ENCODE measurements around the gene P4HA2. TPM values are rescaled to one million over a fixed set of nuclear protein-coding genes. Genes with fewer than 3 reads are reported as not detected.

P4HA2 gene
- total and polyA plus RNA-seq, 10 donors: 2.7 to 38.1 (median 12.9) TPM

DNA sequence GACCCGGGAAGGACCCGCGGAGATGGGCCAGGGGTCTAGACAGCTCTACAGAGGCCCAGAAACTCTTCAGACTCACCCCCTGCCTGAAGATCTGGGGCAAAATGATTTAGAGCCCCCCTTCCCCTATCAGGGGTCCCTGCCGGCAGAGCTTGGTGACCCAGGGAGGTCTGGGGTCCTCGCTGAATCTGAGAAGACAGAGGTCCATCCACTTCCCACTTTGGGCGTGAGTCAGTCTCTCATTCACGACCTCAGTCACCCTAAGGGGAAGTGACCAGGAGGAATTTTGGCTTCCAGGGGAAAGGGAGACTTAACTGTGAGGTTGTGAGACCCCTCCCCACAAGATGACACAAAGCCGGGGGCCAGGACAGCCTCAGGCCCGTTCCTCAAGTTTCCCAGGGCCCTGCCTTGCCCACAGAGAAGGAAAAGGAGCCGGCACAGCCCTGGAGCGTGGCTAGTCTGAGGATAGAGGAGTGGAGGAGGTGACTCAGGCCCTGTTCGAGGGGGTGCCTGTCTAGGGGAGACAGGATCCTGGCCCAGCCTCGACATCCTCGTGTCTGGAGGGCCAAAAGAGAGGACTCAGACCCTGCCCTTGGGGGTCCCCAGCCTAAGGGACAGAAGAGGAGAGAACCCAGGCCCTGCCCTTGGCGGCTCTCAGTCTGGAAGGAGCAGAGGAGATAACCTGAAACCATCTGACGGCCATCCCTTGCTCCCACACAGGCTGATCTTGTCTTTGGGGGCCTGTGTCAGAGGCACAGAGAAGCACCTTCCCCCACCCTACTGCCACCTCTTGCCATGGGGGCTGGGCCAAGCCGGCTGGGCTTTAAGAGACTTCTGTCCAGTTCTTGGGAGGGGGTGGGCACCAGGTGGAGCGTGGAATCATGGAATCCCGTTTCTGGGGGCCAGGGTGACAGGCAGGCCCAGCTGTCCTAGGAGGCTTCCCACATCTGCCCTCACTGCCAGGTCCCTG lies 30.7 kb upstream of the P4HA2 start:
- Histone ChIP-seq H3K27me3 (replicated peaks in 1 of 7) (peaks cover 0 to 26% (median 14%) of the 10 kb centered on the region in 7 donors), H3K4me1 (peaks cover 0 to 29% (median 11%) of the 10 kb centered on the region in 6 donors), H3K4me3 (peak overlapping the region in 6 of 8 donors; percentile 17 to 63 (median 30)), H3K9me3 (no peaks in the 10 kb centered on the region), H3K27ac (peak overlapping the region in 7 of 8 donors; percentile 60 to 77 (median 74)), H3K36me3 (no peaks in the 10 kb centered on the region)
- intact Hi-C loops (cut with DNase I; ENCODE audit: low total_unique reads): no loop called here
- WGBS, 5 donors: 63 to 85% (median 70%) methylated on average over 14 to 19 of the region's 19 CpGs
- peak; percentile 65 for DNase-seq
- TF ChIP-seq, protein P1, sequence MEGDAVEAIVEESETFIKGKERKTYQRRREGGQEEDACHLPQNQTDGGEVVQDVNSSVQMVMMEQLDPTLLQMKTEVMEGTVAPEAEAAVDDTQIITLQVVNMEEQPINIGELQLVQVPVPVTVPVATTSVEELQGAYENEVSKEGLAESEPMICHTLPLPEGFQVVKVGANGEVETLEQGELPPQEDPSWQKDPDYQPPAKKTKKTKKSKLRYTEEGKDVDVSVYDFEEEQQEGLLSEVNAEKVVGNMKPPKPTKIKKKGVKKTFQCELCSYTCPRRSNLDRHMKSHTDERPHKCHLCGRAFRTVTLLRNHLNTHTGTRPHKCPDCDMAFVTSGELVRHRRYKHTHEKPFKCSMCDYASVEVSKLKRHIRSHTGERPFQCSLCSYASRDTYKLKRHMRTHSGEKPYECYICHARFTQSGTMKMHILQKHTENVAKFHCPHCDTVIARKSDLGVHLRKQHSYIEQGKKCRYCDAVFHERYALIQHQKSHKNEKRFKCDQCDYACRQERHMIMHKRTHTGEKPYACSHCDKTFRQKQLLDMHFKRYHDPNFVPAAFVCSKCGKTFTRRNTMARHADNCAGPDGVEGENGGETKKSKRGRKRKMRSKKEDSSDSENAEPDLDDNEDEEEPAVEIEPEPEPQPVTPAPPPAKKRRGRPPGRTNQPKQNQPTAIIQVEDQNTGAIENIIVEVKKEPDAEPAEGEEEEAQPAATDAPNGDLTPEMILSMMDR (IDR thresholded peaks at IDR 0.05 in 8 of 11, conservative IDR thresholded peaks at IDR 0.05 in 3 of 11): no peak
- TF ChIP-seq POLR2A (IDR thresholded peaks at IDR 0.05): no peak
- no peak for TF ChIP-seq POLR2AphosphoS5 (IDR thresholded peaks at IDR 0.05)

DNA sequence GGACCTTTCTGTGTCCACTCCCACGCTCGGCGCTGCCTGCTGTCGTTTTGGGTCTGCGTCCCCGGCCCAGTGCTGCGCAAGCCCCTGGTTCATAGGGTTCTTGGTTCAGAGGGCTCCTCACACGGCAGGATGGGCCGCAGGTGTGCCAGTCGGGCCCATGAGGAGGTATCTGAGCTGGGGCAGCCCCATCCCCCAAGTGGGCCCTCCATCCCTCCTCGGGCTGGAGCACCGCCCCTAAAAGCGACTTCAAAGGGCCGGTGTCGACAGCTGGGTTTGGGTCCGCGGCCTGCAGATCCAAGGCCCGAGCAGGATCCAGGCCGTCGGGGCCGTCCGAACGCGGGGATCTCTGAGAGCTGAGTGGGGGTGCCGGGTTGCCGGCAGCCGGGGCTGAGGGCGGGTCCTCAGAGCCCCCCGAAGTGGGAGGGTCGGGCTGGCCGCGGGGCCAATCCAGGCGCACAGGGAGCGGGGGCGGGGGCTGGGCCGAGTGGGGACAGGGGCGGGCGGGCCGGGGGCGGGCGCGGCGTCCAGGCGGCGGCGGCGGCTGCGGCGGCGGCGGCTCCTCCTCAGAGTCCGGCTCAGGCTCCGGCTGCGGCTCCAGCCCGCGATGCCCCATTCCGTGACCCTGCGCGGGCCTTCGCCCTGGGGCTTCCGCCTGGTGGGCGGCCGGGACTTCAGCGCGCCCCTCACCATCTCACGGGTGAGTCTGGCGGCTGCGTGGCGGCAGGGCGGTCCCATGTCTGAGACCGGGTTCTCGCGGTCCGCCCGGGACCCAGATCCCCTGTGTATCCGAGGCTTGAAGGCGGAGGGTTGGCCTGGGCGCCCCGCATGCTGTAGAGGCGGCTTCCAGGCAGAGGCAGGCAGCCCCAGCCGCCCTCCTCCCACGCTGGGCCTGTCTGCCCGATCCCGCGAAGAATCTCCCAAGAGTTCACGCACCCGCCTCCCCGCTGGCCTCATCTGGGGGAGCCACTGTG lies 29.8 kb upstream of the P4HA2 start, which contains the start of gene PDLIM4:
Gene PDLIM4, plus strand, starts transcription at position 566 of the 971 bp plus-strand sequence. Its CDS starts 39 bp downstream, at position 605.
- intact Hi-C loops (cut with DNase I; ENCODE audit: low total_unique reads): no loop called here
- no peaks in the 10 kb centered on the region for H3K36me3 ChIP-seq
- WGBS, 5 donors: 26 to 63% (median 29%) methylated on average over 22 to 88 of the region's 88 CpGs
- DNase-seq: peak; percentile 65
- peak within 1 kb of the TSS; percentile 17 to 63 (median 28) for H3K4me3 ChIP-seq
- H3K4me1 ChIP-seq: peaks cover 0 to 29% (median 8%) of the 10 kb centered on the region in 6 donors
- H3K27me3 ChIP-seq (replicated peaks in 1 of 7): peaks cover 0 to 26% (median 14%) of the 10 kb centered on the region in 7 donors
- TF ChIP-seq POLR2A (IDR thresholded peaks at IDR 0.05): no peak
- peak in 2 of 3 donors; percentile 48 to 50 for TF ChIP-seq POLR2AphosphoS5 (IDR thresholded peaks at IDR 0.05)
- H3K27ac ChIP-seq: peak within 1 kb of the TSS in 7 of 8 donors; percentile 60 to 77 (median 74)
- H3K9me3 ChIP-seq: no peaks in the 10 kb centered on the region

DNA sequence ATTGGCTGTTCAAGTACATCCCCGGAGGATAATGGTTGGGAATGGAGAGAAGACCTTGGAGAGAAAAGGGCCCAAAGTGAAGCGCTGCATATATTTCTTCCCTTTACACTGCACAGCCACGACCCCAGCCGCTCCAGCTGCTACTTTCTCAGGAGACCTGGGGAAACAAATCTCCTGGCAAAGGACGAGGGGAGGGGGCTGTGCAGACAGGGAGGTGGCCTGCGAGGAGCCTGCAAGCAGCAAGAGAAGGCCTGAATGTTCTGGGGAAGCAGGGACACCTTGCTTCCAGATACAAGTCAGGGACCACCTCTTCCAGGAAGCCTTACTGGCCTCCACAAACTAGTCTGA lies 29.1 kb upstream of the P4HA2 start:
- Histone ChIP-seq H3K4me1 (peaks cover 0 to 29% (median 8%) of the 10 kb centered on the region in 6 donors), H3K27ac (peak overlapping the region in 4 of 8 donors; percentile 60 to 77 (median 76)), H3K9me3 (no peaks in the 10 kb centered on the region), H3K27me3 (replicated peaks in 1 of 7) (peaks cover 0 to 26% (median 14%) of the 10 kb centered on the region in 7 donors), H3K4me3 (peak overlapping the region in 5 of 8 donors; percentile 2 to 63 (median 32)), H3K36me3 (no peaks in the 10 kb centered on the region)
- intact Hi-C loops (cut with DNase I; ENCODE audit: low total_unique reads): no loop called here
- TF ChIP-seq, protein P1 (IDR thresholded peaks at IDR 0.05 in 8 of 11, conservative IDR thresholded peaks at IDR 0.05 in 3 of 11): no peak
- TF ChIP-seq POLR2A (IDR thresholded peaks at IDR 0.05) (no peak), POLR2AphosphoS5 (IDR thresholded peaks at IDR 0.05) (no peak)
- WGBS, 5 donors: 85 to 94% (median 92%) methylated on average over 6 of the region's 6 CpGs
- no peak for DNase-seq

DNA sequence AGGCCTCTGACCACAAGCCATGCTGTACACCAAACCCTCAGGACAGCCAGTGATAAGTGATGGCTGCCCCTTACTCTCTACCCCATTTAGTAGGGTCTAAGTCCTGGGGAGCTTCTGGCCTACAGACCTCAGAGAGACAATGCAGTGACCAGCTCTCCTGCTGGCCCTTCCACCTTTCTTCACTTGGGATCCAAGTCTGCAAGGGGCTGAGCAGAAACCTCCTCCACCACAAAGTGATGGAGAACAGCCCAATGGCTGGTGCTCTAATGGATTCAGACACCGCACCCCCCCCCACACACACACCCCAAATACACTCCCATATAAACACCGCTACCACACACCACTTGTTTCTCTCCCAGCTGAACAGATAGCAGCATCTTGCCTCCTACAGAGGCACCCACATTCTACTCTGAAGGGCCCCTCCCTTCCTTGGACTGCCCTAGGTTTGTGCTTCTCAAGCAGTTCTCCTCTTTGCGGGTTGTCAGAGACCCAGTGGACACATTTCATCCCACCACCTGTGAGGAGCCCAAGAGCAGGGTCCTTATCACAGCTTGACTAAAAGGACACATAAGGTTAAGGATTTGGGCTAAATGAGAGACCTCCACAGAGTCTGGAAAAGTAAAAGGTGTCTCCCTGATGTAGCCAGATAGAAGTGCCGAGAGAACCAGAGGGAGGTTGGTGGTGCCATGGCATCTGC lies 28.6 kb upstream of the P4HA2 start:
- WGBS, 5 donors: 95 to 98% (median 96%) methylated on average over 4 of the region's 4 CpGs
- Histone ChIP-seq H3K4me3 (no peak overlapping the region), H3K27me3 (replicated peaks in 1 of 7) (peaks cover 0 to 26% (median 14%) of the 10 kb centered on the region in 7 donors), H3K9me3 (no peaks in the 10 kb centered on the region), H3K27ac (no peak overlapping the region), H3K36me3 (no peaks in the 10 kb centered on the region), H3K4me1 (peaks cover 0 to 29% (median 8%) of the 10 kb centered on the region in 6 donors)
- DNase-seq: peak; percentile 16
- intact Hi-C loops (cut with DNase I; ENCODE audit: low total_unique reads): no loop called here
- no peak for TF ChIP-seq POLR2AphosphoS5 (IDR thresholded peaks at IDR 0.05)
- TF ChIP-seq POLR2A (IDR thresholded peaks at IDR 0.05): no peak
- TF ChIP-seq, protein P1 (IDR thresholded peaks at IDR 0.05 in 8 of 11, conservative IDR thresholded peaks at IDR 0.05 in 3 of 11): no peak
